Measurements from ENCODE around the gene SLC6A8.

SLC6A8 gene

GRCh38 chrX:153670748-153671588 is 16.8 kb upstream of the SLC6A8 start:
- no peak overlapping the region for H3K4me3 ChIP-seq (ENCODE audit: low read depth, low read length)
- TF ChIP-seq CTCF (IDR thresholded peaks at IDR 0.05; ENCODE audit: low read depth, low read length, missing control alignments), result no peak
- DNase-seq, result no peak
- no peak overlapping the region for H3K27ac ChIP-seq
- in situ Hi-C loops (cut with HindIII; ENCODE audit: low pct_ligation_motif_present, low sequenced_read_pairs), result no loop called here
- H3K27me3 ChIP-seq (replicated peaks), result peaks cover 5% of the 10 kb centered on the region
- no peaks in the 10 kb centered on the region for H3K36me3 ChIP-seq (replicated peaks)

GRCh38 chrX:153671589-153672530 is 15.9 kb upstream of the SLC6A8 start:
- no peak overlapping the region for H3K27ac ChIP-seq
- no peaks in the 10 kb centered on the region for H3K36me3 ChIP-seq (replicated peaks)
- in situ Hi-C loops (cut with HindIII; ENCODE audit: low pct_ligation_motif_present, low sequenced_read_pairs), result no loop called here
- peaks cover 5% of the 10 kb centered on the region for H3K27me3 ChIP-seq (replicated peaks)
- TF ChIP-seq CTCF (IDR thresholded peaks at IDR 0.05; ENCODE audit: low read depth, low read length, missing control alignments), result no peak
- no peak for DNase-seq
- no peak overlapping the region for H3K4me3 ChIP-seq (ENCODE audit: low read depth, low read length)

GRCh38 chrX:153672531-153673427 is 14.9 kb upstream of the SLC6A8 start:
- H3K27me3 ChIP-seq (replicated peaks), result peaks cover 5% of the 10 kb centered on the region
- no peak overlapping the region for H3K27ac ChIP-seq
- DNase-seq, result no peak
- in situ Hi-C loops (cut with HindIII; ENCODE audit: low pct_ligation_motif_present, low sequenced_read_pairs), result no loop called here
- no peaks in the 10 kb centered on the region for H3K36me3 ChIP-seq (replicated peaks)
- H3K4me3 ChIP-seq (ENCODE audit: low read depth, low read length), result no peak overlapping the region
- TF ChIP-seq CTCF (IDR thresholded peaks at IDR 0.05; ENCODE audit: low read depth, low read length, missing control alignments), result no peak

GRCh38 chrX:153673428-153674218 is 14.1 kb upstream of the SLC6A8 start, which contains the start of gene PNCK:
Gene PNCK (minus strand): TSS chrX:153673813. CDS start chrX:153673076, 737 bp downstream.
- H3K27me3 ChIP-seq (replicated peaks), result peaks cover 5% of the 10 kb centered on the region
- no peak within 1 kb of the TSS for H3K4me3 ChIP-seq (ENCODE audit: low read depth, low read length)
- in situ Hi-C loops (cut with HindIII; ENCODE audit: low pct_ligation_motif_present, low sequenced_read_pairs), result no loop called here
- H3K27ac ChIP-seq, result no peak within 1 kb of the TSS
- DNase-seq, result no peak
- no peak for TF ChIP-seq CTCF (IDR thresholded peaks at IDR 0.05; ENCODE audit: low read depth, low read length, missing control alignments)
- H3K36me3 ChIP-seq (replicated peaks), result no peaks in the 10 kb centered on the region
